KMS-11 (cell line): ENCODE measurements around the gene INSYN2A.

Source experiments
- H2AFZ ChIP-seq: fragments of 200-600 bp; sonication (generic); 2 replicates; pipeline ENCODE4 v1.6.1; 2016; ENCODE audit warnings: antibody characterized with exemption, mixed run types, low read depth
- H3K27ac ChIP-seq: fragments of 200-600 bp; sonication (generic); 2 replicates; pipeline ENCODE4 v1.6.1; 2016; ENCODE audit warnings: mild to moderate bottlenecking, mixed run types
- H3K27me3 ChIP-seq: fragments of 200-600 bp; sonication (generic); 2 replicates; pipeline ENCODE4 v1.6.1; 2017; ENCODE audit warnings: mild to moderate bottlenecking, low read depth, mixed run types, moderate library complexity; ENCODE audit not compliant: insufficient read depth
- H3K36me3 ChIP-seq: fragments of 200-600 bp; sonication (generic); 2 replicates; pipeline ENCODE4 v1.6.1; 2017; ENCODE audit warnings: mild to moderate bottlenecking, mixed run types; ENCODE audit not compliant: insufficient read depth
- H3K4me1 ChIP-seq: fragments of 200-600 bp; sonication (generic); 2 replicates; pipeline ENCODE4 v1.6.1; 2016; ENCODE audit warnings: mild to moderate bottlenecking, low read depth, mixed run types; ENCODE audit not compliant: poor library complexity, severe bottlenecking
- H3K4me2 ChIP-seq: fragments of 200-600 bp; sonication (generic); 2 replicates; pipeline ENCODE4 v1.7.0; 2016; ENCODE audit warnings: mild to moderate bottlenecking, mixed run types
- H3K4me3 ChIP-seq: fragments of 200-600 bp; sonication (generic); IDR thresholded peaks from 2 replicates; pipeline ENCODE4 v1.6.1; 2017; ENCODE audit warnings: low read depth, low read length, mixed read lengths; ENCODE audit not compliant: insufficient read depth
- H3K79me2 ChIP-seq: fragments of 200-600 bp; sonication (generic); 2 replicates; pipeline ENCODE4 v1.6.1; 2016; ENCODE audit warnings: low read depth, mixed run types; ENCODE audit not compliant: insufficient read depth
- H3K9ac ChIP-seq: fragments of 200-600 bp; sonication (generic); 2 replicates; pipeline ENCODE4 v1.6.1; 2016; ENCODE audit warnings: mild to moderate bottlenecking, mixed run types
- H4K20me1 ChIP-seq: fragments of 200-600 bp; sonication (generic); 2 replicates; pipeline ENCODE4 v1.6.1; 2016; ENCODE audit warnings: mild to moderate bottlenecking, mixed run types; ENCODE audit not compliant: insufficient read depth
- TF ChIP-seq, protein P1 (sequence below): fragments of 200-600 bp; sonication (generic); conservative IDR thresholded peaks from 2 replicates; pipeline ENCODE4 v1.6.1; 2017; ENCODE audit warnings: low read depth, mild to moderate bottlenecking, antibody characterized with exemption, low read length, moderate library complexity, mixed read lengths

The INSYN2A gene

GRCh38 chr10:127182161-127182560 lies 14.2 kb downstream of the INSYN2A start:
- Histone ChIP-seq H3K4me3 (no peak overlapping the region), H4K20me1 (no peaks in the 10 kb centered on the region), H3K79me2 (no peaks in the 10 kb centered on the region), H3K4me2 (0 out of 2 replicates have a peak overlapping the region, but pooled peaks have one; percentile 9), H3K36me3 (no peaks in the 10 kb centered on the region), H3K27ac (no peak overlapping the region), H3K4me1 (no peaks in the 10 kb centered on the region), H3K27me3 (no peaks in the 10 kb centered on the region), H3K9ac (no peak overlapping the region), H2AFZ (no peak overlapping the region)
- TF ChIP-seq, protein P1, sequence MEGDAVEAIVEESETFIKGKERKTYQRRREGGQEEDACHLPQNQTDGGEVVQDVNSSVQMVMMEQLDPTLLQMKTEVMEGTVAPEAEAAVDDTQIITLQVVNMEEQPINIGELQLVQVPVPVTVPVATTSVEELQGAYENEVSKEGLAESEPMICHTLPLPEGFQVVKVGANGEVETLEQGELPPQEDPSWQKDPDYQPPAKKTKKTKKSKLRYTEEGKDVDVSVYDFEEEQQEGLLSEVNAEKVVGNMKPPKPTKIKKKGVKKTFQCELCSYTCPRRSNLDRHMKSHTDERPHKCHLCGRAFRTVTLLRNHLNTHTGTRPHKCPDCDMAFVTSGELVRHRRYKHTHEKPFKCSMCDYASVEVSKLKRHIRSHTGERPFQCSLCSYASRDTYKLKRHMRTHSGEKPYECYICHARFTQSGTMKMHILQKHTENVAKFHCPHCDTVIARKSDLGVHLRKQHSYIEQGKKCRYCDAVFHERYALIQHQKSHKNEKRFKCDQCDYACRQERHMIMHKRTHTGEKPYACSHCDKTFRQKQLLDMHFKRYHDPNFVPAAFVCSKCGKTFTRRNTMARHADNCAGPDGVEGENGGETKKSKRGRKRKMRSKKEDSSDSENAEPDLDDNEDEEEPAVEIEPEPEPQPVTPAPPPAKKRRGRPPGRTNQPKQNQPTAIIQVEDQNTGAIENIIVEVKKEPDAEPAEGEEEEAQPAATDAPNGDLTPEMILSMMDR = no peak

DNA sequence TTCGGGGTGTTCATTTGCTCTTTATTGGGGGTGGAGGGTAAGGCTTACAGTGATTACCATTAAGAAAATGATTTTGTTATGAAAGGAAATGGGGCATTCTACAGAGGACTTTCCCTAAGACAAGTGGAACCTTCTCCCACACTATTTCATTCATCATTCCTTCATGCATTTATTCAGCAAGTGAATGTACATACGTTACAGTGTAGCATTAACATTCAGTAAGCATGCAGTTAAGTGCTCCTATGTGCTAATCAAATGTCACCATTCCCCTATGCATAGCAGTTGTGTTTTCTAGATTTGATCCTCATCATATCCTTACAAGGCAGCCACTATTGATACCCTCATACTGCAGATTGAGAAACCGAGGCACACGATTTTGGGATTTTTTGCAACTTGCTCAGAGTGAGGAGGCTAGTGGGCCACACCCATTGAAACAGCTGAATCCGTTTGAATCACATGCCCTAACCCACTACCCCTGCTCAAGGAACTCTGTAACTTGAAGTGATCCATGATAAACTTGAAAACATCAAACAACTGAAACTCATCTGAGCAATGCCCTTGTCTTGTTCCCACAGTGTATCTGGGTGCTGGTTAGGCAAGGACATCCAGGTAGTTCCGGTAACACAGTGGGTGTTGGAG lies 16.7 kb downstream of the INSYN2A start:
- TF ChIP-seq, protein P1 = no peak
- no peak overlapping the region for H2AFZ ChIP-seq

GRCh38 chr10:127176649-127177048 lies 19.7 kb downstream of the INSYN2A start:
- H3K4me1 ChIP-seq = no peaks in the 10 kb centered on the region
- TF ChIP-seq, protein P1 = no peak

More for the DNA sequence above, 16.7 kb downstream of the INSYN2A start:
- H3K36me3 ChIP-seq = no peaks in the 10 kb centered on the region
- H3K9ac ChIP-seq = no peak overlapping the region
- no peaks in the 10 kb centered on the region for H3K4me1 ChIP-seq
- no peaks in the 10 kb centered on the region for H3K79me2 ChIP-seq
- no peaks in the 10 kb centered on the region for H4K20me1 ChIP-seq
- H3K27ac ChIP-seq = no peak overlapping the region
- no peak overlapping the region for H3K4me3 ChIP-seq
- H3K4me2 ChIP-seq = no peak overlapping the region
- H3K27me3 ChIP-seq = no peaks in the 10 kb centered on the region

GRCh38 chr10:127175357-127176110 lies 20.9 kb downstream of the INSYN2A start:
- H3K4me1 ChIP-seq = no peaks in the 10 kb centered on the region
- no peak overlapping the region for H3K9ac ChIP-seq
- H3K36me3 ChIP-seq = no peaks in the 10 kb centered on the region
- H3K4me2 ChIP-seq = no peak overlapping the region
- no peaks in the 10 kb centered on the region for H3K79me2 ChIP-seq
- H2AFZ ChIP-seq = no peak overlapping the region
- no peaks in the 10 kb centered on the region for H3K27me3 ChIP-seq
- H3K4me3 ChIP-seq = no peak overlapping the region
- H4K20me1 ChIP-seq = no peaks in the 10 kb centered on the region
- H3K27ac ChIP-seq = no peak overlapping the region
- TF ChIP-seq, protein P1 = no peak

More at GRCh38 chr10:127176649-127177048, 19.7 kb downstream of the INSYN2A start:
- Histone ChIP-seq H4K20me1 (no peaks in the 10 kb centered on the region), H3K4me3 (no peak overlapping the region), H3K36me3 (no peaks in the 10 kb centered on the region), H3K27me3 (no peaks in the 10 kb centered on the region), H2AFZ (no peak overlapping the region), H3K9ac (no peak overlapping the region), H3K4me2 (no peak overlapping the region), H3K79me2 (no peaks in the 10 kb centered on the region), H3K27ac (no peak overlapping the region)
